Activated CD4-positive, alpha-beta T cell treated with anti-CD3 and anti-CD28 coated beads, Interleukin-2, amount 50 U/mL, for 24 hours (primary cell): ENCODE measurements around the gene TM2D3.

Experiments
- DNase-seq, 2 donors: peaks; one replicate each; pipeline ENCODE4 v3.0.0-alpha.2; 2020; ENCODE audit warnings: low read depth in 1 of 2, low spot score in 1 of 2

TM2D3 gene

GRCh38 chr15:101652098-101652785, at the start of gene TM2D3:
Gene TM2D3, minus strand, starts transcription at chr15:101652381. Its CDS starts 20 bp downstream, at chr15:101652361.
- peak; percentile 87 to 89 for DNase-seq

- DNase-seq = no peak
Measured at GRCh38 chr15:101698314-101698713, 46.1 kb upstream of the TM2D3 start.

GRCh38 chr15:101697488-101697887, 45.3 kb upstream of the TM2D3 start:
- no peak for DNase-seq

- DNase-seq = no peak
Measured at GRCh38 chr15:101696829-101697228, 44.6 kb upstream of the TM2D3 start.

GRCh38 chr15:101694261-101694660, 42.1 kb upstream of the TM2D3 start:
- DNase-seq = no peak

GRCh38 chr15:101692801-101693598, 40.8 kb upstream of the TM2D3 start:
- no peak for DNase-seq

GRCh38 chr15:101689901-101690300, 37.7 kb upstream of the TM2D3 start:
- DNase-seq = no peak

- no peak for DNase-seq
Measured at GRCh38 chr15:101686718-101687117, 34.5 kb upstream of the TM2D3 start.

- DNase-seq = no peak
Measured at GRCh38 chr15:101684877-101685276, 32.7 kb upstream of the TM2D3 start.

- no peak for DNase-seq
Measured at GRCh38 chr15:101684384-101684783, 32.2 kb upstream of the TM2D3 start.

GRCh38 chr15:101679806-101680205, 27.6 kb upstream of the TM2D3 start:
- DNase-seq = no peak

GRCh38 chr15:101676921-101677329, 24.7 kb upstream of the TM2D3 start:
- no peak for DNase-seq

GRCh38 chr15:101675796-101676582, 23.8 kb upstream of the TM2D3 start:
- no peak for DNase-seq

- no peak for DNase-seq
Measured at GRCh38 chr15:101675015-101675414, 22.8 kb upstream of the TM2D3 start.

- DNase-seq = no peak
Measured at GRCh38 chr15:101672298-101672697, 20.1 kb upstream of the TM2D3 start.

GRCh38 chr15:101669744-101670143, 17.6 kb upstream of the TM2D3 start:
- DNase-seq = no peak

GRCh38 chr15:101667881-101668280, 15.7 kb upstream of the TM2D3 start:
- DNase-seq = no peak

- no peak for DNase-seq
Measured at GRCh38 chr15:101664303-101664913, 12.2 kb upstream of the TM2D3 start.

- DNase-seq = no peak
Measured at GRCh38 chr15:101662203-101662602, 10.0 kb upstream of the TM2D3 start.

GRCh38 chr15:101660005-101660404, 7.8 kb upstream of the TM2D3 start:
- no peak for DNase-seq
